Effector memory CD4-positive, alpha-beta T cell (primary cell): ENCODE results near the gene PCED1A.

ENCODE experiments used
- DNase-seq, 3 donors: peaks; one replicate each; pipeline ENCODE4 v3.0.0-alpha.2; 2020
- H3K27ac ChIP-seq: 2 replicates; pipeline ENCODE4 v1.7.0; 2013; ENCODE audit warnings: mild to moderate bottlenecking, low read length, moderate library complexity; ENCODE audit not compliant: insufficient read depth, poor library complexity, severe bottlenecking
- H3K27me3 ChIP-seq: replicated peaks from 2 replicates; pipeline ENCODE4 v1.7.0; 2013; ENCODE audit warnings: mild to moderate bottlenecking, low read length; ENCODE audit not compliant: insufficient read depth, control insufficient read depth, poor library complexity, severe bottlenecking
- H3K36me3 ChIP-seq: 2 replicates; pipeline ENCODE4 v1.7.0; 2013; ENCODE audit warnings: mild to moderate bottlenecking, low read length, moderate library complexity; ENCODE audit not compliant: control insufficient read depth, insufficient read depth
- H3K4me1 ChIP-seq: 2 replicates; pipeline ENCODE4 v1.7.0; 2013; ENCODE audit warnings: low read length, mild to moderate bottlenecking; ENCODE audit not compliant: control insufficient read depth, insufficient read depth, poor library complexity, severe bottlenecking
- H3K4me3 ChIP-seq: 2 replicates; pipeline ENCODE4 v1.7.0; 2013; ENCODE audit warnings: low read length, low read depth, mild to moderate bottlenecking; ENCODE audit not compliant: insufficient read depth, poor library complexity, severe bottlenecking
- H3K9me3 ChIP-seq: 2 replicates; pipeline ENCODE4 v1.7.0; 2013; ENCODE audit warnings: mild to moderate bottlenecking, low read length, moderate library complexity; ENCODE audit not compliant: control insufficient read depth

Gene PCED1A

GRCh38 chr20:2845607-2846006, 5.2 kb upstream of the PCED1A start:
- Histone ChIP-seq H3K27me3 (no peaks in the 10 kb centered on the region), H3K4me1 (peaks cover 6% of the 10 kb centered on the region), H3K36me3 (peaks cover 8% of the 10 kb centered on the region), H3K4me3 (no peak overlapping the region), H3K9me3 (no peaks in the 10 kb centered on the region), H3K27ac (no peak overlapping the region)
- no peak for DNase-seq

GRCh38 chr20:2840967-2841531, 594 bp upstream of the PCED1A start:
- peak overlapping the region; percentile 85 for H3K4me3 ChIP-seq

GRCh38 chr20:2839732-2840137, 720 bp downstream of the PCED1A start:
- peak overlapping the region; percentile 85 for H3K4me3 ChIP-seq
- peaks cover 17% of the 10 kb centered on the region for H3K4me1 ChIP-seq
- H3K36me3 ChIP-seq = no peaks in the 10 kb centered on the region
- no peak for DNase-seq
- no peaks in the 10 kb centered on the region for H3K9me3 ChIP-seq
- no peaks in the 10 kb centered on the region for H3K27me3 ChIP-seq
- H3K27ac ChIP-seq = no peak overlapping the region

More at GRCh38 chr20:2840967-2841531, 594 bp upstream of the PCED1A start:
- Histone ChIP-seq H3K27ac (peak overlapping the region; percentile 72), H3K9me3 (no peaks in the 10 kb centered on the region), H3K27me3 (no peaks in the 10 kb centered on the region), H3K4me1 (peaks cover 17% of the 10 kb centered on the region), H3K36me3 (no peaks in the 10 kb centered on the region)
- DNase-seq = peak in 2 of 3 donors; percentile 26 to 40

GRCh38 chr20:2838847-2839671, 1.4 kb downstream of the PCED1A start:
- Histone ChIP-seq H3K27ac (no peak overlapping the region), H3K9me3 (no peaks in the 10 kb centered on the region), H3K27me3 (no peaks in the 10 kb centered on the region), H3K4me1 (peaks cover 17% of the 10 kb centered on the region), H3K36me3 (no peaks in the 10 kb centered on the region), H3K4me3 (no peak overlapping the region)
- no peak for DNase-seq

GRCh38 chr20:2838170-2838797, 2.2 kb downstream of the PCED1A start:
- H3K27ac ChIP-seq = no peak overlapping the region
- H3K4me1 ChIP-seq = peaks cover 17% of the 10 kb centered on the region
- H3K27me3 ChIP-seq = no peaks in the 10 kb centered on the region
- no peaks in the 10 kb centered on the region for H3K36me3 ChIP-seq
- H3K9me3 ChIP-seq = no peaks in the 10 kb centered on the region
- DNase-seq = no peak
- no peak overlapping the region for H3K4me3 ChIP-seq

GRCh38 chr20:2837221-2837960, 3.1 kb downstream of the PCED1A start:
- no peak for DNase-seq
- Histone ChIP-seq H3K9me3 (no peaks in the 10 kb centered on the region), H3K36me3 (no peaks in the 10 kb centered on the region), H3K4me1 (peaks cover 17% of the 10 kb centered on the region), H3K27ac (no peak overlapping the region), H3K4me3 (no peak overlapping the region), H3K27me3 (no peaks in the 10 kb centered on the region)

- DNase-seq = no peak
- no peak overlapping the region for H3K4me3 ChIP-seq
- peaks cover 13% of the 10 kb centered on the region for H3K4me1 ChIP-seq
- no peaks in the 10 kb centered on the region for H3K9me3 ChIP-seq
- no peaks in the 10 kb centered on the region for H3K27me3 ChIP-seq
- no peaks in the 10 kb centered on the region for H3K36me3 ChIP-seq
- H3K27ac ChIP-seq = no peak overlapping the region
Measured at GRCh38 chr20:2836035-2836434, 4.4 kb downstream of the PCED1A start.

GRCh38 chr20:2835331-2835796, 5.1 kb downstream of the PCED1A start:
- Histone ChIP-seq H3K4me3 (no peak overlapping the region), H3K9me3 (no peaks in the 10 kb centered on the region), H3K27me3 (no peaks in the 10 kb centered on the region), H3K4me1 (peaks cover 11% of the 10 kb centered on the region), H3K36me3 (no peaks in the 10 kb centered on the region), H3K27ac (no peak overlapping the region)
- no peak for DNase-seq

- Histone ChIP-seq H3K9me3 (no peaks in the 10 kb centered on the region), H3K27ac (no peak overlapping the region), H3K4me3 (no peak overlapping the region), H3K4me1 (peaks cover 3% of the 10 kb centered on the region), H3K36me3 (no peaks in the 10 kb centered on the region), H3K27me3 (no peaks in the 10 kb centered on the region)
- DNase-seq = no peak
Measured at GRCh38 chr20:2834401-2835110, 5.9 kb downstream of the PCED1A start.
